NCI-H1436 treated with DMSO at 0.1 percent for 48 hours (cell line): ENCODE results near the gene GPR3.
"Not testable (repeated sequence)": the region's sequence is repeated elsewhere in the genome, so short reads cannot be mapped to it uniquely, and the experiment has no call there.

Source experiments
- DNase-seq: peaks from one replicate; lab custom pipeline; 2025; lab: John Stamatoyannopoulos, UW

GPR3 gene

GRCh38 chr1:27400082-27400962 is 7.9 kb downstream of the GPR3 start:
- DNase-seq = no peak

- DNase-seq = no peak
These were observed 8.5 kb downstream of the GPR3 start for GRCh38 chr1:27400963-27401341.

GRCh38 chr1:27402349-27402754 is 9.9 kb downstream of the GPR3 start:
- no peak for DNase-seq

DNA sequence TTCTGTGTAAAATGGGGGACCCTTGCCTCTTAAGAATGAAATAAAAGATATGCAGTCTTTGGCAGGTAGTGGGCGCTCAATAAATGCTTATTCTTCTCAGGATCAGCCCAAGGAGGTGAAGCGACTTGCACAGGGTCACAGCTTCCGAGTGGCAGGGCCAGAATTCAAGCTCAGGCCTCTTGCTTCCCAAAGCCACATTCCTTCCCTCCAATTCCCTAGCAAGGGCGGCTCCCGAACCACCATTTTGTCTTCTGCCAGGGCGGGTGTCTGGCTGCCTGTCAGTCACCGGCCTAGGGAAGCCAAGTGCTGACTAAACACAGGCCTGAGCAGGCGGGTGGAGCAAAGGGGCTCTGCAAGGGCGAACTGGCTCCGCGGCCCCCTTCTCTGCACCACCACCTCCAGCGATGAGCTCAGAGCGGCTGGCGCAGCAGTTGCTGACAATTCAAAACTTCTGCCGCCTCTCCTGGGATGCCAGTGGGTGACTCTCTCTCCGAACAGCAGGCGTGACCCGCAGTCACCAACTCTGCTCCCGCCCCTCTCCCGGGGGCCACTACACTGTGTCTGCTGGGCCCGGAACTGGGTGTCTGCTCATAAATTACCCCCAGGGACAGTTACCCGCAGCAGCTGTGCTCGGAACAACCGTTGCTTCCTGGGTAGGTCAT is 10.8 kb downstream of the GPR3 start:
- DNase-seq = no peak

GRCh38 chr1:27403931-27404330 is 11.5 kb downstream of the GPR3 start:
- DNase-seq = no peak

- DNase-seq = no peak
These were observed 12.7 kb downstream of the GPR3 start for GRCh38 chr1:27405074-27405473.

DNA sequence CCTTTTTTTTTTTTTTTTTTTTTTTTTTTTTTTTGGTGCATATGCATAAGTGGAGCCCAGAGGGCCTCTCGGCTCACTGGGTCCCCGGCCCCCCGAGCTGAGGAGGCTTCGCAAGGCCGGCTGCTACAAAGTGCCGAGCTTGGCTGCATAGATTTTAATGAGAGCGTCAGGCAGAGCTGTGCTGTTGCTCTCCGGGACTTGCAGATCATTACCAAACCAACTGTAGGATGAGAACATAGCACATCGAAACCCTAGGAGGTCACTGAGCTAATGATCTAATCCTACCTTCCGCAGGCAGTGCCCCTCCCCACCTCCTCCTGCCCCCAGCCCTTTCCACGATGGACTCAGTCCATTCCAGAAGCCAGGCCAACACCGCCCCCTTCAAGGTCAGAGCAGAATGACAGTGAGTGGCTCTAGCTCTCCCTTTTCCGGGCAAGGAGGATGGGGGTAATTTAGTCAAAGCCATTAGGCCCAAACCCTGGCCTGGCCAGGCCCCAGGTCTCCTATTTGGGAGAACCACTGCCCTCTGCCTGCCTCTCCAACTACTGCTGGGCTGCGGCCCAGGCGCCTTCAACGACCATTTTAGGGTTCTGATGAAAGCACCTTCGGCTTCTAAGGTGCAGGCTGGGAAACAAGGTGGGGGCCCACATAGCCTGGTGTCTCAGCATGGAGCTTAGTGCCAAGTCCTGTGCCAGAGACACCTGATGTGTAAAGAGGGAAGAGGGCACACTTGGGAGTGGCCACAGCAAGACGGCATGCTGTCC is 13.4 kb downstream of the GPR3 start:
- not testable (repeated sequence) for DNase-seq

DNA sequence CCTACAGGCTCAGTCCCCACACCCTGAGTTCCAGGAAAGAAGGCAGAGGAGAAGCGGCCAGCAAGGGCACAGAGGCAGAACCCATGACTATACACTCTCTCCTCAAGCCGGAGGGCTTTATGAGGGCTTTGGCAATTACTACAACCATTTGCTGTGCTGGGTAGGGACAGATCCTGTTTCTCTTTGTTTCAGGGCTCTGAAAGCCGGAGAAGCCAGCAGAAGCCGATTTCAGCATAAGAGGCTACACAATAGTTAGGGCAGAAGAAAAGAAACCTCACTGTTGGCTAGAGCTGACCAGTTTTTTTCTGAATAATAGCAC is 13.9 kb downstream of the GPR3 start:
- no peak for DNase-seq

GRCh38 chr1:27406791-27407190 is 14.4 kb downstream of the GPR3 start:
- DNase-seq = not testable (repeated sequence)

- no peak for DNase-seq
These were observed 15.7 kb downstream of the GPR3 start for GRCh38 chr1:27408151-27408550.

GRCh38 chr1:27409669-27410068 is 17.2 kb downstream of the GPR3 start:
- DNase-seq = no peak

- no peak for DNase-seq
These were observed 18.3 kb downstream of the GPR3 start for GRCh38 chr1:27410709-27411108.

DNA sequence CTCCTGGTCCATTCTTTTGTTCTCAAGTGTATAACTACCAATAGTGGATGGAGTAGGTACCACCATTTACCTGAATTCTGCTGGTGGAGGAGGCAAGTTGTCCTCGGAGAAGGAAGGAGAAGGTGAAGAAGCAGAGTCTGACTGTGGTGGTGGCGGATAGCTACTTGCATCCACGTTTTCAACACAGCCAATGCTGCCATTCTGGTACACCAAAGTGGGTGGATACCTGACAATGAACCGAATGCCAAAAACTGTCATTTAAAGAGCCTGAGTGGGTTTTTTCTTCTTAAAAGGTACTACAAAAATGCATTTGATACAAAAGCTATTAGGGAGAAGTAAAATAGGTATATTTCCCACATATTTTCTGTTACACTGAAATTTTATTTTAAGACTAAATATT is 20.1 kb downstream of the GPR3 start:
- no peak for DNase-seq

- no peak for DNase-seq
These were observed 20.6 kb downstream of the GPR3 start for GRCh38 chr1:27413004-27413403.

GRCh38 chr1:27414091-27414490 is 21.7 kb downstream of the GPR3 start:
- DNase-seq = no peak

GRCh38 chr1:27416387-27417111 is 24.1 kb downstream of the GPR3 start:
- DNase-seq = no peak

- DNase-seq = no peak
These were observed 25.3 kb downstream of the GPR3 start for GRCh38 chr1:27417713-27418112.

DNA sequence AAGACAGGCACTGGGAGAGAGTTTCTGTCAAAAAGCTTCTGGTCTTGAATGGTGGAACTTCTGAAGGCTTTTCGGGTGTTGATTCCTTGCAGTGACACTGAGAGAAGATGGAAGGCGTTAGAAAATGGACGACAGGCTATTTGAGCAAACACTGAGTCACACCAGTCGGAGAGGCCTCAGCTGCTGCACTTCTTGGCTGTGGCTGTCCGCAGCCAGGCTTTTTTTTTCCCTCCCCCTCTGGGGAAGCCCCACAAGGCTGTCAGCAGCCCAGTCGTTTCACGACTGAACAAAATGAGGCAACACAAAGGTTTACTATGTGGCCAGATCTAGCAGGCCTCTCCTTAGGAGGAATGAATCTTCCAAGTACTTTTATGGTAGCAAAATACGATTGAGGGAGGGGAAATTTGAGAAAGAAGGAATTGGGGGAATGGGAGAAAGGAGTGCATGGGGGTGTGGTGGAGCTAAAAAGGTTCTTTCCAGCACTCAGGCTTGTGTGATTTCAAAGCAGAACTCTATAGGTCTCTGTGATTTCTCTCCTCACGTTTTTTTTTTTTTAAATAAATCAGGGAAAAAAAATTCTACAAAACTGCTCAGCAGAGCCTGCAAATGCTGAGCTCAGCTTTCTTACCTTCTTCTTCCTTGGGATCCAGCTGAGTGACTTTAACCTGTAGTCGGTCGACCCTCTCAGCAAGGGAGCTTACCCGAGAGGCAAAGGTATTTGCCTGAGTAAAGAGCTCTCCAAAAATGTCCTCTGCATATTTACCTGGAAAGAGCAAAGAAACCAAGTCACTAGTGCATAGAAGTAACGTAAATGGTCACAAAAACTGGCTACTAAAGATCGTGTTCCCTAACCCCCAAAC is 26.1 kb downstream of the GPR3 start:
- DNase-seq = no peak

GRCh38 chr1:27423709-27424108 is 31.3 kb downstream of the GPR3 start:
- no peak for DNase-seq

GRCh38 chr1:27427329-27427728 is 34.9 kb downstream of the GPR3 start:
- no peak for DNase-seq

DNA sequence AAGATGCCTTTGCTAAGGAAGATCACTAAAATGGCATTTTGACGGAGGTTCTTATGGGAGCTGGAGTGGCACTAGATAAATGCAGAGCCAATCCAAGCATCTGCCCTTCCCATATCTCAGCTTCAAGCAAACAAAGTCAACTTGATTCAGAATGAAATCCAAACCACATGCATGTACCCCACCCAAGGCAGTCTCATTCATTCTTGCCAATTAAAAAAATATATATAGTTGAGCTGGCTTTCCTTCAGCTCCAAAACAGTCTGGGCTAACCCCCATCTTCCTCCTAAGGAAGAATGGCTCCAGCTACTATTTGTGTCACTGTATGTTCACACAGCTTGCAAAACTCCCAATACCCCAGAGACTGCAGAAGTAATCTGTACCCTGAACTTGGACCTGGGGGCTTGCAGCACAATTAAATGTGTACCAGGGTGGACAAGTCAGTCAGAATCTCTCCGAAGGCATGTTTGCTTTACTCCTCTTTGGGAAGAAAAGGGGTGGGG is 35.4 kb downstream of the GPR3 start:
- DNase-seq = no peak
